HG02763 (cell line): ENCODE measurements around the gene CAPN2.

Source experiments
- ATAC-seq: cut with Tn5 transposase; IDR thresholded peaks from one replicate; pipeline ENCODE4 v1.9.1; 2021; ENCODE audit warnings: mild to moderate bottlenecking, moderate library complexity; ENCODE audit not compliant: unreplicated experiment

Gene CAPN2

DNA sequence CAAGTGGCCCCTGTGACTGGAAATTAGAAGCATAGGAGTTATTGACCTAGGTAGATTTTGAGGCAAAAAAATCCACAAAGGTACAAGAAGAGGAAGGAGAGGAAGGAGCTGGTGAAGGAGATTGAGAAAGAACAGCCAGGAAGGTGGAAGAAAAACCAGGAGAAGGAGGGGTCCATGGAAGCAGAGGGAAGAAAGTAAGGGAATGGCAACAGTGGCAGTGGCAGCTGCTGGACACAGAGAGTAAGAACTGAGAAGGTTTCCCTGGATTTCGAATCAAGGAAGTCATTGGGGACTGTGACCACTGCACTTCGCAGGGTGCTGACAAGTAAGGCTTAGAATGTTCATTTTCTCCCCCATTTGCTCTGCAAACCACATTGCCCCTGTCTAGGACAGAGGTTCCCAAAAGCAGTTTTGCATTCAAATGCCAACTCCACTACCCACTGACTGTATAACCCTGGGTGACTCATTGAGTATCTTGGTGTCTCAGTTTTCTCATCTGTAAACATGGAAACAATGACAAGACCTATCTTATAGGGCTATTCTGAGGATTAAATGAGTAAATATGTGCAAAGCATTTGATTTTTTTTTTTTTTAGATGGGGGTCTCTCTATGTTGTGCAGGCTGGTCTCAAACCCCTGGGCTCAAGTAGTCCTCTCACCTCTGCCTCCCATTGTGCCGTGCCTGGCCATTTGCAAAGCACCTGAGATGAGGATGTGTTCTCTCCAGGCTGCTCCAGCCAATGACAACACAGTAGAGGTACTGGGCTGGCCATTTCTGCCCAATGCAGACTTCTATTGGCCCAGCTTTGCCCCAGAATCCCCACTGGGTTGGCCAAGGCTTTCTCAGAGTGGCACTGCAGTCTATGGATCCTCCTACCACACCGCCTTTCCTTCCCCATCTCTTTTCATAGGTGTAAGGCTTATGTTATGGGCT lies 9.3 kb upstream of the CAPN2 start:
- ATAC-seq, result no peak

DNA sequence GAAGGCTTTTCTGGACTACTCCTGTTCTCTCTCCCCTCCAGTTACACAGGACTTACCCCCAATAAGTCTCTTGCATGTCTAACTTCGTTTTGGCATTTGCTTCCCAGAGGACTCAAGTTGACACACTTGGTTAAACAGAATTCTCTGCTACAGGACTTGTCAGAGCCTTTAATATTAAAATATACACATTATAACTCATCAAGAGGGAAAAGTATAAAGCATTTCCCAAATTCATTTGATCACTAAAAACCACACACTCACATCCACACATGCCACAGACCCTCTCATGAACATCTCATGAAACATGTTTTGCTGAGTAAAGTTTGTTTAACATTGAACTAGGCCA lies 8.7 kb upstream of the CAPN2 start:
- ATAC-seq, result no peak

DNA sequence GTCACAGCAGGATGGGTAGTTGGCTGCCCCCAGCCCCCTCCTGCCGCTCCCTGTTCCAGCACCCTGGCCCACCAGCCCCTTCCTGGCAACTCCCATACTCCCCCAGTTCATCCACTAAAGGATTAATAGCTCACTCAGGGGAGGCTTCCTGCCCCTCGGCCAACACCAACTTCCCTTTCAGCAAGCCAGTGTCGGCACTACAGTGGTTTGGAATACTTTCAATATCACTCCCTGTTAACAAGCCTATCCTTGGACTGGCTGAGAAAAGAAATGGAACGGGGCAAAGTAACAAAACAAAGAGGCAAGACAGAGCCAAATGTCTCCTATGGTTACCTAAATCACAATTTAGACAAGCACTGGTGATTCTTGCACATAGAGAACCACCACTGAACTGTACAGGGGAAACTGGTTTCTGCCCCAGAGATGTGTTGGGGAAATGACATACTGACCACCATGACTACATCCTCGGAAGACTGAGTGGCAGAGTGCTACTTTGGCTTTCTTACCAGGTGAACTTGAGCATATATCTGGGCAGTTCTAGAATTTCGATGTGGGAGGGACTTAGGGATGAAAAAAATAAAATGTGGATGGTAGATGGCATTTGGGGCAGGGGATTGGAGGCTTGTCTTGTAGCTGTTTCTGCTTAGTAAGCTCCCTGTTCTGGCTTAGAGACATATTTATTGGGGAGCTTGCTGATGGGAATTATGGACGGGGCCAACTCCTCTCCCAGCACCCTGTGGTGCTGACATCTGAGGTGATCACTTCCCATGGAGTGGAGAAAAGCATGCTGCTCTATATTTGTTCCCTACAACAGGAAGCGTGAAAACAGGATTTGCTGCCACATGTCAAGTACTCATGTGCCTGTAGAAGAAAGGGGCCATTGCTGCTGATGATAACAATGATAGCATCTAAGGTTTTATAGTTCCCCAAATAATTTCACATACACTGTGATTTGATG lies 7.1 kb upstream of the CAPN2 start:
- no peak for ATAC-seq

DNA sequence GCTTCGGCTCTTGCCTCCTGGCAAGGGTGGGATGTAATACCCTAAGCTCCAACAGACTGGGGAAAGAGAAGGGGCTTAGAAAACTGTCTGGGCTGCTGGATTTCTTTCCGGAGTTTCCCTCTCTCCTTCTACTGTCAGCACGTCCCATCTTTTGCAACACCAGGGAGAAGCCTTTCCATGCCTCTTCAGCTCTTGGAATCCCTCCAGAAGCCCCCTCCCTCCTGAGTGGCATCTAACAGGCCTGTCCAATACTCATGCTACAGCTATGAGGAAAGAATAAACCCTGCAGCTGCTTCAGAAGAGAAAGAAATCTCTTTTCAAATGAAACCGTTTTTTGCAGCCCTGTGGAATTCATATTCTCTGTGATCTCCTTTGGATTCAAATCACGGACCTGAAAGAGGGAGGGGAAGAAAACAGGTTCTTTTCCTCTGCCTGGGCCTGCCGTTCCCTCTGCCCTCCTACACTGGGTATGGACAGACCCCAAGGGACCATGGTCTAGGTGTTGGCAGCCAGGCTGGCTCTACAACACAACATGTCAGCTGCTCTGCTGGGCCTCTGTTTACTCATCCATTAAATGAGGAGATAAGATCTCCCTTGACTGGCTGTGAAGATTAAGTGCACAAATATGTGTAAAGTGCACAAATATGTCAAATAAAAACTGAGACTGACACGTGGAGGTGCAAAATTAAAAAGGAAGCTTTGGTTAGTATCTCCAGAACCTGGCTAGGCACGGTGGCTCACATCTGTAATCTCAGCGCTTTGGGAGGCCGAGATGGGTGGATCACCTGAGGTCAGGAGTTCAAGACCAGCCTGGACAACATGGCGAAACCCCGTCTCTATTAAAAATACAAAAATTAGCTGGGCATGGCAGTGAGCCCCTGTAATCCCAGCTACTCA lies 6.0 kb upstream of the CAPN2 start:
- ATAC-seq, result no peak

DNA sequence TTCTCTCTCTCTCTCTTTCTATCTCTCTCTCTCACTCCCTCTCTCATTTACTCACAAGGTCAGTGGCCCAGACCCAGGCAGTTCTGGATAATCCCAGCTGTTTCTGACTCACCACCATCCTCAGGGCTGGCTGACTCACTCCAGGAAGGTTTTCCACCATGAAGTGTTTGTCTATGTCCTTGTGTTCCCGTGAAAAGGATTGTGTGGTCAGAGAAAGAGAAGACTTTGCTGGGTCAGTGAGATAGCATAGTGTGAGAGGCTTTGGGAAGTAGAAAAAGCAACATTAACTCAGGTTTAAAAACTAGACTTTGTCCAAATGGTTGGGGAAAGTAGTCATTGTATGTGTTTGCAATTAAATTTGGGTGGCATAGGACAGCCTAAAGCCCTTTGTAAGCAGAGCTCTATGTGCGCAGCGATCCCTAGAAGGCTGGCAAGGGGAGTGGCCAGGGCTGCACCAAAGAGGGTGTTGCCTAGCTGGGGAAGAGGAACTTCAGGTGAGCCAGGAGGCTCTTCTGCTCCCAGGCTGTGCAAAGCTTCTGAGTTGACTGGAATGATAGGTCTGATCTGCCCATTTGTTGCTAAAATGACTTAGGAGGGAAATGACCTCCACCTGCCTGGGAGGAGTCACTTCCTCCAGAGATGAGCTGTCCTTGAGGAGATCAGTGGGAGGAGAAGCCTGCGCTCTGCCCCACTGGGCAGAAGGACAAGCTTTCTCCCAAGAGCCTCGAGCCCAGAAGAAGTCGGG lies 4.9 kb upstream of the CAPN2 start:
- no peak for ATAC-seq

DNA sequence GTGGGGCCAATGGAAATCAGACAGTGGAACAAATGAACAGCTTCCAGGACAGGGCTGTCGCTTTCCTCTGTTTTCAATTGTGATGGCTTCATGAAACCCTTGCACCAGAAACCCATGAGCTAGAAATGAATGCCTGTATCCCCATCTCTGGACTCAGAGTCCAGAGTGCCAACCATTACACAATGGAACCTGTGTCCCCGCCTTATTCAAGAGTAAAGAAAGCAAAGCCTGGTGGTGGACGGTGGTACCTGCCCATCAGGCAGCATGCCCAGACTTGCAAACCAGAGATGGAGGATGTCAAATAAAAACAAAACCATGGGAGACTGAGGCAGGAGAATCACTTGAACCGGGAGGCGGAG lies 4.4 kb upstream of the CAPN2 start:
- ATAC-seq, result no peak

DNA sequence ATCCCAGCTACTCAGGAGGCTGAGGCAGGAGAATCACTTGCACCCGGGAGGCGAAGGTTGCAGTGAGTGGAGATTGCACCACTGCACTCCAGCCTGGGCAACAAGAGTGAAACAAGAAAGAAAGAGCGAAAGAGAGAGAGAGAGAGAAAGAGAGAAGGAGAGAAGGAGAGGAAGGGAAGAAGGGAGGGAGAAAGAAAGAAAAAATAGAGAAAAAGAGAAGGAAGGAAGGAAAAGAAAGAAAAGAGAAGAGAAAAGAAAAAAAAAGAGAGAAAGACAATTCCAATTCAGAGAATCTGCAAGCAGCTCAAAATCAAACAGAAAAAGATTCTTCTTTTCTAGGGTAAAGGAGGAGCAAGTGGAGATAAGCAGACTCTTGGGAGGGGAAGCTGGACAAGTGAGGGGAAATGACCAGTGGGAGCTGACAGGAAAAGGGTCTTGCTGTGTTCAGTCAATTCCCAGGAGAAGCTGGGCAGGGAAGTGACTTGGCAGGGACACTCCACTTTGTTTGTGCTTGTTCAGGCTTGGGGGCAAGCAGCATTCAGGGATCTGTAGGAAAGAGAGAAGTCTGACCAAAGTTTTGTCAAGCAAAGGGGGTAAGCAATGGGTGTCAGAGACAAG lies 3.6 kb upstream of the CAPN2 start:
- ATAC-seq, result no peak

DNA sequence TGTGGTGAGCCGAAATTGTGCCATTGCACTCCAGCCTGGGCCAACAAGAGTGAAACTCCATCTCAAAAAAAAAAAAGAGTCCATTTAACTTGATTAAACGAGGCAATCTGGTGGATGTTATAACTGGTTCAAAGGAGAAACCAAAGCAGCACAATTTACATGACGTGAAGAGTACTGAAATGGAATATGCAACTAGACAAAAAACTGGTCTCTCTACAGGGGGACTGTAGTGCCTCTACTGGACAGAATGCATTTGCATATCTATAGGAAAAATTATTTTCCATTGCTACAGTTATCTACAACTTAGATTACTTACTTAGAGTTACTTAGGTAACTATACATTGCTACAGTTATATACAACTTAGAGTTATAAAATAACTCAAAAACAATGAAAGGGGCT lies 2.7 kb upstream of the CAPN2 start:
- no peak for ATAC-seq

DNA sequence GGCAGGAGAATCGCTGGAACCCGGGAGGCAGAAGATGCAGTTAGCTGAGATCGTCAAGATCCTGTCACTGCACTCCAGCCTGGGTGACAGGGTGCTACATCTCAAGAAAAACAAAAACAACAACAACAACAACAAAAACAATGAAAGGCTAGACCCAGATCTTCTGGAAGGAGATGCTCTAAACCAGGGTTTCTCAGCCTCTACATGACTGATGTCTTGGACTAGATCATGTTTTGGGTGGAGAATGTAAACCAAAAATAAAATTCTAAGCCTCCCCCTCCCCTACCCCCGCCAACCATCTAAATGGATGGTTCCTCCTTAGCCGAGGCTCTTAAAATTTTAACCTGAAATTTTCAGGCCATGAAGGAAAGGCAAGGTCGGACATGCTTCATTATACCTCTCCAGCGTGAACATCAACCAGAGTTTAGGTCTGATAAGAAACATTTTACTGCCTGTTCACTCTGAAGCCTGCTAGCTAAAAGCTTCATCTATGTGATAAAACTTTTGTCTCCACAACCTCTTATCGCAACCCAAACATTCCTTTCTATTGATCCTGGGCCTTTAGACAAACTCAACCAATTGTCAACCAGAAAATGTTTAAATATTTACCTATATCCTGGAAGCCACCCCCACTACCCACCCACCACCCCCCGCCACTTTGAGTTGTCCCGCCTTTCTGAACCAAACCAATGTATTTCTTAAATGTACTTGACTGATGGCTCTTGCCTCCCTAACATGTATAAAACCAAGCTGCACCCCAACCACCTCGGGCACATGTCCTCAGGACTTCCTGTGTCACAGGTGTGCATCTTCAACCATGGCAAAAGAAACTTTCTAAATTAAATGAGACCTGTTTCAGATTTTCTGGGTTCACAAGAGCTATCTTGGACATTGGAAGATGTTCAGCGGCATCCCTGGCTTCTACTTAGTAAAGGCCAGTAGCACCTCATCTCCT lies 1.9 kb upstream of the CAPN2 start:
- no peak for ATAC-seq

DNA sequence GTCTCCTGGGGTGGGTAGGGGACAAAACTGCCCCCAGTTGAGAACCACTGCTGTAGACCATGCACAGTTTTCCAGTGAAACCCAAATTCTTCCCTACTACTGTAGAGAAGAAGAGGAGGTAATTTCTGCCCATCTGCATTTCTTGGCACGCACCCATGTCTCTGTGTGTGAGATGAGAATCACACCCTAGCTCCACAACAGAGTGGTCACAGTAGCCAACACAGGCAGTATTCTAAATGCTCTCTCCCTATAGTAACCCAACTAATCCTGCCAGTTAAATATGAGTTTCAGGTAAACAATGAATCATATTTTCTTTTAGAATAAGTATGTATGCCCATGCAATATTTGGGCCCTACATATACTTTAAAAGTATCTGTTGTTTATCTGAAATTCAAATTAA lies 1.2 kb upstream of the CAPN2 start:
- no peak for ATAC-seq

DNA sequence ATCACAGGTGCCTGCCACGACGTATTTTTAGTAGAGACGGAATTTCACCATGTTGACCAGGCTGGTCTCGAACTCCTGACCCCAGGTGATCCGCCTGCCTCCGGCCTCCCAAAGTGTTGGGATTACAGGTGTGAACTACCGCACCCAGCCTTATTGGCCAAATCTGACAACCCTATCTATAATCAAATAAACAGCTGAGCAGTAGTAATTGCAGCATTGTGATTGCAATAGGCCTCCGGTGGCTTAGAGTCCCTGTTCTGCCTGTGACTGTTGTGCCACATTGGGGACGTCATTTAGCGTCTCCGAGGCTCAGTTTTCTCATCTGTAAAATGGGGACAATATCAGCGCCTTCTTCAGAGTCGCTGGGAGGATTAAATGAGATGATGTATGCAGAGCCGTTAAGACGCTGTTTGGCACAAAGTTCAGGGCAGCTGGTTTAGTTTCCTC lies 569 bp upstream of the CAPN2 start:
- no peak for ATAC-seq

DNA sequence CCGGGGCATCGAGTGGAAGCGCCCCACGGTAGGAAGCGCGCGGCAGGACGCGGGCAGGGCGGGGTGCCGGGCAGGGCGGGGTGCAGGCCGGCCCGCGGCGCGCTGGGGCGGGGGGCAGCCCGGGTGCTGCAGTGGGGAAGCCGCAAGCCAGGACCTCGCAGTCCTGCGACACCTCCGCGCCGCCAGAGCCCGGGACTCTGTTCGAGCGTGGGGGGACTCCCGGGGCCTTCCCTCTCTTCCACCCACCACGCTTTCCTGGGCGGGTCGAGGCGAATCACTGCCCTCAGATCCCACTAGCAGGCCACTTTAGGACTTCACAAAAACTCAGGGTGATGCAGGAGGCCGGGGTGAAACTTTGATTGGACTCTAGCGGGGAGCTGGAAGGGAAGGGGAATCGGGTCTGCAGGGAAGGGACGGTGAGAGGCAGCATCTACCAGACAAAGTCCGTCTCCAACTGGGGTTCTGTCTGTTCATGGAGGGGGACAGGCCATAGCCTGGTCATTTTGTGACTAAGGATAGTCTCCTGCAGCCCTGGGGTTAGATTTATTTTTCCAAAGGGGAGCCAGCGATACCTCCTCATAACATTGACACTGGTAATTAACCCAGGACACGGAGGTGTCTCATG lies 623 bp downstream of the CAPN2 start:
- peak; percentile 30 for ATAC-seq

DNA sequence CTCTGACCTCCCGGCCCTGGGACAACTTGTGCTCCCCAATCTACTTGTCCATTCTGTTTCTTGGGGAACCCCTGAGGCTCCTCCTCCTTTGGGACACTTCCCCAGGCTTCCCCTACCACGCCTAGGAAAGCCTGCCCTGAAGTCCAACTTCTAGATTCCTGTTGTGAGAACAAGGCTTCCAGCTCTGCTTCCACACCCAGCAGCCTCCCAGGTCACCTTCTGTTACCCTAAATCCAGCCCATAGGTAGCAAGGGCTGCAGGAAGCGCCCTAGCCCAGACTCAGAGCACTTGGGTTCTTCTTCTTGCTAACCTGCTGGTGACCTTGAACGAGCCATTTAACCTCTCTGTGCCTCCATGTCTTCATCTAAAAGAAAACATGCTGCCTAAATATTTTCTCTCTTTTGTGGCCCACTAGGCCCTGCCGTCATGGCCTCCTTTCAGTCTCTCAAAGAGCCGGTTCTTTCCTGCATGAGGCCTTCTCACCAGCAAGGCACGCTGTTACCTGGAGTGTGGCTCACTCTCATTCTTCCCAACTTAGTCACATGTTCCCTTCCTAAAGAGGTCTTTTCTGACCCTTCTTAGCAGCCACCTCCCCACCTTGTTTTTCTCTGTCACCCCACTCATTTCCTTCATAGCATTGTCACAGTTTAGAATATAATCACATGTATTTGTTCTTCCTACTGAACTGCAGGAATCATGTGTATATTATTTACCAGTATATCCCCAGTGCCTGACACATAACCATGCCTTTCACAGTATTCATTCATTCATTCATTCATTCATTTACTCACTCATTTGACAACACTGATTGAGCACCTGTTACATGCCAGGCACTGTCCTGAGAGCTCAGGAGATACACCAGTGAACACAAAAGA lies 1.4 kb downstream of the CAPN2 start:
- ATAC-seq, result no peak

DNA sequence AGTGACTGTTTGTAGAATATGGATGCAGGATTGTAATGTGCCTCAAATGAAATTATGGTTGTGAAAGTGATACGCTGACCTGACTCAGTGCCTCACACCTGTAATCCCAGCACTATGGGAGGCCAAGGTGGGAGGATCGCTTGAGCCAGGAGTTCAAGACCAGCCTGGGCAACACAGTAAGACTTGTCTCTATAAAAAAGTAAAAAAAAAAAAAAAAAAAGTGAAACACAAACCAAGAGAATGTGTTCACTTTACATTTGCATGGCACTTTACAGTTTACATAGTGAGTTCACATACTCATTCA lies 2.0 kb downstream of the CAPN2 start:
- ATAC-seq, result no peak

DNA sequence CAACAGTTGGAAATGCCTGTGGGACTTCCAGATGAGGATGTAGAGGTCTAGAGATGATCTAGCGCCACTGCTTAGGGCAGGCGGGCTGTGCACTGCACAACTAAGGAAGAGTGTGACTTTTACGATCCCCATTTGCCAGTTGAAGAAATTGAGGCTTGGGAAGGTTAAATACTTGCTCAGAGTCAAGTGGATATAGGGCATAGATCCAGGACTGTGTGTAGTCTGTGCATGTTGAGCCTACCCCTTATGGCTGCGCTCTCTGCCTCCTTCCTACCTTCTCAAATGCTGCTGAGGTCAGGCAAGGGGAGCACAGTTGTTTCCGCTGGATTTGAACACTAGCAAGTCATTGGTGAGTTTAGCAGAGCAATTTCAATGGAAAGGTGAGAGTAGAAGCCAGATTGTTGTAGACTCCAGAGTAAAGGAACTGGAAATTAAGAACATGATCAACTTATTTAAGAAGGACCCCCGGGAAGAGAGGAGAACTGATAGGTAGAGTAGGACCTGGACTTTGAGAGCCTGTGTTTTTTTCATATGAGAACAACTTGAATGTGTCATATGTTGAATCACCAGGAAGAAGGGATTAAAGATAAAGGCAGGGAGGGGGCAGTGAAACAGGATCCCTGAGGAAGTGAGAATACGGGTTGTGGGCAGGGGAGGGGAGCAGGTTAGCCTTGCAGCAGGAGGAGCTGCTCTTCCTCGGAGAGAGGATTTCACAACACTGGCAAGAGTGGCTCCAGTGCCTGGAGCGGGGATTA lies 2.7 kb downstream of the CAPN2 start:
- ATAC-seq, result no peak

DNA sequence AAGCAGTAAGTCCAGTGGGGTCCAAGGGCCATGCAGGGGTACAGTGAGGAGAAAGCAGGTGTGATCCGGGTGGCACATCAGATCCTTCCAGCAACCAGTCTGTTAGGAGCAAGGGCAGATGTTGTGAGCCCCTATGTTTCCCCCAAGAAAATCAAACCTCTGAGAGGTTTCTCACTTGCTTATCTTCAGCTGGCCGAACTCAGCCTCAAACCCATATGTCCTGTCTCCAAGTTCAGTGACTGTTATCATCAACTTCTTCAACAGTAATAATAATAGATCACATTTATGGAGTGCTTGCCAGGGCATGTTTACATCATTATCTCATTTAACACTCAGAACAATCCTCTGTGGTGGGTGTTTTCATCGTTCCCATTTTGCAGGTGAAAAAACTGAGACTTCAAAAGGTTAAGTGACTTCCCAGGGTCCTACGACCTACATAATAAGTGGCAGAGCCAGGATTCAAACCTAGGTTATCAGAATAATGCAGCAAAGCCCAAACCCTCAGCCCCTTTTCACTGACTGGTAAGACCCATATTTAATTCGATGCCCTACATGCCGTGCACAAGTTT lies 3.3 kb downstream of the CAPN2 start:
- no peak for ATAC-seq
